H1 (cell line): Measurements from ENCODE around the gene CLIC1. TPM values are rescaled to one million over a fixed set of nuclear protein-coding genes. Genes with fewer than 3 reads are reported as not detected.

Experiments used
- BACH1 ChIP-seq: IDR thresholded peaks from 2 replicates; pipeline ENCODE4 v1.6.1; 2012; ENCODE audit warnings: low read length, improper control_type of control experiment
- CEBPB ChIP-seq: IDR thresholded peaks from 2 replicates; pipeline ENCODE4 v1.6.1; 2012; ENCODE audit warnings: low read depth, low read length
- CHD2 ChIP-seq: IDR thresholded peaks from 2 replicates; pipeline ENCODE4 v1.6.1; 2012; ENCODE audit warnings: low read length, improper control_type of control experiment
- CREB1 ChIP-seq: IDR thresholded peaks from 2 replicates; pipeline ENCODE4 v1.6.1; 2012; ENCODE audit warnings: inconsistent platforms
- EGR1 ChIP-seq: IDR thresholded peaks from 2 replicates; pipeline ENCODE4 v1.6.1; 2011; ENCODE audit warnings: low read depth, low read length, borderline replicate concordance
- EP300 ChIP-seq, 2 experiments: IDR thresholded peaks; 1 replicate in 1 of 2; 2 replicates in 1 of 2; pipeline ENCODE4 v1.6.1; 2011 to 2012; ENCODE audit warnings: low read depth in 2 of 2, low read length in 2 of 2, mild to moderate bottlenecking in 2 of 2, borderline replicate concordance in 1 of 2, inconsistent platforms in 1 of 2, moderate library complexity in 1 of 2
- GABPA ChIP-seq: IDR thresholded peaks from 2 replicates; pipeline ENCODE4 v1.6.1; 2011; ENCODE audit warnings: mild to moderate bottlenecking, low read length, moderate library complexity, borderline replicate concordance; ENCODE audit not compliant: insufficient read depth
- HDAC2 ChIP-seq, 2 experiments: fragments of 300-600 bp in 1 of 2; sonication (generic) in 1 of 2; IDR thresholded peaks; 2 replicates each; pipeline ENCODE4 v1.6.1; 2011 to 2012; ENCODE audit warnings: low read depth in 2 of 2, low read length in 2 of 2, mild to moderate bottlenecking in 2 of 2, moderate library complexity in 2 of 2, borderline replicate concordance in 1 of 2, inconsistent platforms in 1 of 2
- KDM4A ChIP-seq: IDR thresholded peaks from one replicate; pipeline ENCODE4 v1.7.1; 2012; ENCODE audit warnings: low read depth, mild to moderate bottlenecking, moderate library complexity, low read length, inconsistent platforms; ENCODE audit not compliant: severe bottlenecking
- KDM5A ChIP-seq: fragments of 200-600 bp; IDR thresholded peaks from 2 replicates; pipeline ENCODE4 v1.7.1; 2012; ENCODE audit warnings: mild to moderate bottlenecking, low read length, inconsistent platforms, mixed read lengths
- MAFK ChIP-seq: IDR thresholded peaks from 2 replicates; pipeline ENCODE4 v1.6.1; 2012; ENCODE audit warnings: low read depth, mild to moderate bottlenecking, improper control_type of control experiment, low read length
- NANOG ChIP-seq: IDR thresholded peaks from 2 replicates; pipeline ENCODE4 v1.6.1; 2011; ENCODE audit warnings: low read length, low read depth, mild to moderate bottlenecking, inconsistent platforms; ENCODE audit not compliant: insufficient read depth, poor library complexity, severe bottlenecking
- POU5F1 ChIP-seq: IDR thresholded peaks from 2 replicates; pipeline ENCODE4 v1.6.1; 2011; ENCODE audit warnings: low read depth, mild to moderate bottlenecking, low read length, moderate library complexity
- RBBP5 ChIP-seq: IDR thresholded peaks from 2 replicates; pipeline ENCODE4 v1.7.1; 2012; ENCODE audit warnings: low read depth, mild to moderate bottlenecking, inconsistent platforms, low read length, moderate library complexity, borderline replicate concordance
- RFX5 ChIP-seq: IDR thresholded peaks from 2 replicates; pipeline ENCODE4 v1.6.1; 2011; ENCODE audit warnings: low read depth, low read length, improper control_type of control experiment, borderline replicate concordance
- SIRT6 ChIP-seq: IDR thresholded peaks from one replicate; pipeline ENCODE4 v1.7.1; 2012; ENCODE audit warnings: low read length, inconsistent platforms
- SRF ChIP-seq: IDR thresholded peaks from 2 replicates; pipeline ENCODE4 v1.6.1; 2011; ENCODE audit warnings: mild to moderate bottlenecking, low read depth, low read length, moderate library complexity
- TBP ChIP-seq: IDR thresholded peaks from 2 replicates; pipeline ENCODE4 v1.6.1; 2011; ENCODE audit warnings: low read depth, low read length, improper control_type of control experiment
- TCF12 ChIP-seq: IDR thresholded peaks from 2 replicates; pipeline ENCODE4 v1.6.1; 2011; ENCODE audit warnings: low read depth, mild to moderate bottlenecking, low read length
- polyA plus RNA-seq, 7 experiments: library from polyadenylated mRNA; depleted of rRNA in 3 of 7; stranded (reverse) in 5 of 7; unstranded in 2 of 7; fragments of >200 nt in 5 of 7; fragments of 200-250 nt in 2 of 7; gene quantifications; 1 replicate in 5 of 7; 2 replicates in 1 of 7; 4 replicates in 1 of 7; pipeline versions ENCODE4 v1.2.1 to v1.2.3, GENCODE V29; 2011 to 2013; ENCODE audit warnings: missing spikeins in 2 of 7, mixed read lengths in 2 of 7
- total RNA-seq: library from RNA; stranded (reverse); fragmentation: NEBNext Ultra II Directional; extraction: Animal tissue kit (Norgen Biotek cat#: 25700); gene quantifications from 2 replicates; pipeline ENCODE4 v1.2.1, GENCODE V29; 2021
- TF ChIP-seq, protein P1 (sequence below), 3 experiments: IDR thresholded peaks; 1 replicate in 2 of 3; 2 replicates in 1 of 3; pipeline versions ENCODE4 v1.5.1 to v1.6.1; 2011; ENCODE audit warnings: low read length in 3 of 3, mild to moderate bottlenecking in 3 of 3, inconsistent platforms in 2 of 3, low read depth in 1 of 3, moderate library complexity in 1 of 3; ENCODE audit not compliant: insufficient read depth in 1 of 3; ENCODE audit errors: control extremely low read depth in 1 of 3
- TF ChIP-seq, protein P2 (sequence below): IDR thresholded peaks from 2 replicates; pipeline ENCODE4 v1.6.1; 2011; ENCODE audit warnings: low read depth, mild to moderate bottlenecking, low read length; ENCODE audit not compliant: insufficient read depth

The CLIC1 gene
- total and polyA plus RNA-seq, 2 of the 8 experiments (the other 6 are each of a cell fraction or from before 2014, with no cell fraction given) = 250 to 277 TPM

DNA sequence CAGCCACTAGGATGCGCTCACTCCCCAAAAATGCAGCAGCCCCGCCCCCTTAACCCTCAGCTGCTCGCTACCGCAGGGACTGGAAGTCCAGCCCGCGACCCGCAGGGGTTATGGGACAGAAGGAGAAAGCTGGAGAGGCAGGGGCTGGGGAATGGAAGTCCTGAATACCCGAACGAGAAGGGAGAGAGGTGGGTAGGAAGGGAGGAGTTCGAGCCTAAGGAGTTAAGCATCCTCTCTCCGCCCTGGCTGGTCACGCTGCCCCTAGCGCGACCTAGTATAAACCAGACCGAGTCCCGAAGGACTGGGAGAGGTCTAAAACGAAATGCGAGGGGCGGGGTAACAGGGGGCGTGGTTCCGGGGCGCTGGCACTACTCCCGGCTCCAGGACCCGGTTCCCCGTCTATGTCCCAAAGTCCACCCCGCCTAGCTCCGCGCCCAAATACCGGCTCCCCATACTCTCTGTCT, 6.8 kb downstream of the CLIC1 start (continued):
- TF ChIP-seq, protein P1, sequence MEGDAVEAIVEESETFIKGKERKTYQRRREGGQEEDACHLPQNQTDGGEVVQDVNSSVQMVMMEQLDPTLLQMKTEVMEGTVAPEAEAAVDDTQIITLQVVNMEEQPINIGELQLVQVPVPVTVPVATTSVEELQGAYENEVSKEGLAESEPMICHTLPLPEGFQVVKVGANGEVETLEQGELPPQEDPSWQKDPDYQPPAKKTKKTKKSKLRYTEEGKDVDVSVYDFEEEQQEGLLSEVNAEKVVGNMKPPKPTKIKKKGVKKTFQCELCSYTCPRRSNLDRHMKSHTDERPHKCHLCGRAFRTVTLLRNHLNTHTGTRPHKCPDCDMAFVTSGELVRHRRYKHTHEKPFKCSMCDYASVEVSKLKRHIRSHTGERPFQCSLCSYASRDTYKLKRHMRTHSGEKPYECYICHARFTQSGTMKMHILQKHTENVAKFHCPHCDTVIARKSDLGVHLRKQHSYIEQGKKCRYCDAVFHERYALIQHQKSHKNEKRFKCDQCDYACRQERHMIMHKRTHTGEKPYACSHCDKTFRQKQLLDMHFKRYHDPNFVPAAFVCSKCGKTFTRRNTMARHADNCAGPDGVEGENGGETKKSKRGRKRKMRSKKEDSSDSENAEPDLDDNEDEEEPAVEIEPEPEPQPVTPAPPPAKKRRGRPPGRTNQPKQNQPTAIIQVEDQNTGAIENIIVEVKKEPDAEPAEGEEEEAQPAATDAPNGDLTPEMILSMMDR (IDR thresholded peaks at IDR 0.05; ENCODE audit: control extremely low read depth in 1 of 3, insufficient read depth in 1 of 3, low read depth in 1 of 3, low read length in 3 of 3) = peak in 2 of 3 experiments; percentile 86 to 87; a peak in 3 of 4 replicates
- TF ChIP-seq CREB1 (peak; percentile 32; the same call in 1 of the 2 replicates), CEBPB (no peak), HDAC2 (IDR thresholded peaks at IDR 0.05; ENCODE audit: borderline replicate concordance in 1 of 2, low read depth in 2 of 2, low read length in 2 of 2) (peak in 1 of 2 experiments; percentile 85; a peak in 1 of 4 replicates), SIRT6 (no peak), RBBP5 (0 out of 2 replicates have a peak, but pooled peaks have one; percentile 5), SRF (no peak), EP300 (IDR thresholded peaks at IDR 0.05; ENCODE audit: borderline replicate concordance in 1 of 2, low read depth in 2 of 2, low read length in 2 of 2) (no peak), NANOG (no peak), TBP (peak; percentile 51; the same call in 1 of the 2 replicates), GABPA (no peak), MAFK (no peak), EGR1 (no peak), RFX5 (no peak), TCF12 (no peak), CHD2 (no peak), KDM5A (no peak; the same call in 1 of the 2 replicates), KDM4A (peak; percentile 71), POU5F1 (no peak), BACH1 (no peak)
- TF ChIP-seq, protein P2, sequence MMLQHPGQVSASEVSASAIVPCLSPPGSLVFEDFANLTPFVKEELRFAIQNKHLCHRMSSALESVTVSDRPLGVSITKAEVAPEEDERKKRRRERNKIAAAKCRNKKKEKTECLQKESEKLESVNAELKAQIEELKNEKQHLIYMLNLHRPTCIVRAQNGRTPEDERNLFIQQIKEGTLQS = no peak
